Measurements from ENCODE around the gene DMWD. TPM values are rescaled to one million over a fixed set of nuclear protein-coding genes. Genes with fewer than 3 reads are reported as not detected.

DMWD gene
- total RNA-seq, 1 experiment from 2014 or later: 57.5 TPM

GRCh38 chr19:45767881-45768654 lies 24.6 kb downstream of the DMWD start:
- no peaks in the 10 kb centered on the region for H3K9me3 Mint-ChIP-seq (ENCODE audit: unreplicated experiment)
- H3K4me1 Mint-ChIP-seq (ENCODE audit: insufficient read depth, unreplicated experiment): peaks cover 12% of the 10 kb centered on the region
- intact Hi-C loops (cut with micrococcal nuclease): loop anchor here (1.0 kb wide), 1 partner anchor 51 kb away; no protein-coding TSS in a partner anchor
- BruUV-seq (replicated peaks): no TSS peak
- H3K27me3 Mint-ChIP-seq (ENCODE audit: insufficient read depth, unreplicated experiment): no peaks in the 10 kb centered on the region
- H3K36me3 Mint-ChIP-seq (ENCODE audit: insufficient read depth, unreplicated experiment): peaks cover 43% of the 10 kb centered on the region
- no peak for TF ChIP-seq CTCF (IDR thresholded peaks at IDR 0.05; ENCODE audit: unreplicated experiment)
- peak; percentile 80 for DNase-seq (ENCODE audit: unreplicated experiment)
- ChIA-PET CTCF (interaction anchor here (0.6 to 1.6 kb wide), 7 partner anchors 25 to 561 kb away, joined by 3 to 7 read pairs (median 5); partner anchors contain the start of gene DMWD), POLR2A (interaction anchor here (0.6 to 5.9 kb wide), 33 partner anchors 9 to 1415 kb away, joined by 3 to 152 read pairs (median 6); partner anchors contain the start of genes CCDC61, DMPK, DMWD and FBXO46)
- H3K27ac Mint-ChIP-seq (ENCODE audit: low read depth, unreplicated experiment): peak overlapping the region; percentile 82
- H3K4me3 Mint-ChIP-seq (ENCODE audit: unreplicated experiment): peak overlapping the region; percentile 84

GRCh38 chr19:45767410-45767880 lies 25.2 kb downstream of the DMWD start:
- DNase-seq (ENCODE audit: unreplicated experiment): peak; percentile 96
- Mint-ChIP-seq H3K27me3 (ENCODE audit: insufficient read depth, unreplicated experiment) (no peaks in the 10 kb centered on the region), H3K4me1 (ENCODE audit: insufficient read depth, unreplicated experiment) (peaks cover 12% of the 10 kb centered on the region), H3K36me3 (ENCODE audit: insufficient read depth, unreplicated experiment) (peaks cover 43% of the 10 kb centered on the region), H3K9me3 (ENCODE audit: unreplicated experiment) (no peaks in the 10 kb centered on the region), H3K4me3 (ENCODE audit: unreplicated experiment) (peak overlapping the region; percentile 84), H3K27ac (ENCODE audit: low read depth, unreplicated experiment) (peak overlapping the region; percentile 82)
- TF ChIP-seq CTCF (IDR thresholded peaks at IDR 0.05; ENCODE audit: unreplicated experiment): no peak
- BruUV-seq (replicated peaks): no TSS peak
- ChIA-PET POLR2A (interaction anchor here (0.7 to 5.9 kb wide), 26 partner anchors 8 to 716 kb away, joined by 3 to 152 read pairs (median 6); partner anchors contain the start of genes CCDC61, DMPK, DMWD and FBXO46), CTCF (interaction anchor here (0.6 to 1.5 kb wide), 6 partner anchors 12 to 562 kb away, joined by 3 to 7 read pairs (median 4); partner anchors contain the start of gene DMWD)
- intact Hi-C loops (cut with micrococcal nuclease): loop anchor here (1.0 kb wide), 1 partner anchor 50 kb away; no protein-coding TSS in a partner anchor

- H3K27ac Mint-ChIP-seq (ENCODE audit: low read depth, unreplicated experiment): peak overlapping the region; percentile 82
- intact Hi-C loops (cut with micrococcal nuclease): loop anchor here (1.0 kb wide), 1 partner anchor 50 kb away; no protein-coding TSS in a partner anchor
- peaks cover 43% of the 10 kb centered on the region for H3K36me3 Mint-ChIP-seq (ENCODE audit: insufficient read depth, unreplicated experiment)
- DNase-seq (ENCODE audit: unreplicated experiment): no peak
- peaks cover 7% of the 10 kb centered on the region for H3K4me1 Mint-ChIP-seq (ENCODE audit: insufficient read depth, unreplicated experiment)
- H3K9me3 Mint-ChIP-seq (ENCODE audit: unreplicated experiment): no peaks in the 10 kb centered on the region
- no peaks in the 10 kb centered on the region for H3K27me3 Mint-ChIP-seq (ENCODE audit: insufficient read depth, unreplicated experiment)
- BruUV-seq (replicated peaks): TSS peak; percentile 14
- ChIA-PET POLR2A (interaction anchor here (0.7 to 5.9 kb wide), 18 partner anchors 8 to 716 kb away, joined by 3 to 152 read pairs (median 6); partner anchors contain the start of genes CCDC61, DMPK, DMWD and FBXO46), CTCF (interaction anchor here (0.7 to 1.5 kb wide), 4 partner anchors 12 to 74 kb away, joined by 3 to 6 read pairs (median 3); partner anchors contain the start of gene QPCTL)
- H3K4me3 Mint-ChIP-seq (ENCODE audit: unreplicated experiment): peak overlapping the region; percentile 84
- TF ChIP-seq CTCF (IDR thresholded peaks at IDR 0.05; ENCODE audit: unreplicated experiment): no peak
These were observed 25.7 kb downstream of the DMWD start for GRCh38 chr19:45766869-45767346.
